ENCODE measurements around the gene PPP1R1C.

Gene PPP1R1C

GRCh38 chr2:181972431-181973170, 13.1 kb upstream of the PPP1R1C start:
- DNase-seq = no peak

- no peak for DNase-seq
These were observed 12.4 kb upstream of the PPP1R1C start for GRCh38 chr2:181973171-181973783.

- DNase-seq = no peak
These were observed 7.8 kb upstream of the PPP1R1C start for GRCh38 chr2:181977661-181978350.

GRCh38 chr2:181978351-181979150, 7.1 kb upstream of the PPP1R1C start:
- DNase-seq = no peak

GRCh38 chr2:181984060-181984459, 1.6 kb upstream of the PPP1R1C start:
- DNase-seq = no peak

GRCh38 chr2:181984814-181985631, 630 bp upstream of the PPP1R1C start:
- DNase-seq = no peak

- DNase-seq = no peak
These were observed 2.7 kb downstream of the PPP1R1C start for GRCh38 chr2:181988154-181988924.

GRCh38 chr2:181989099-181989498, 3.4 kb downstream of the PPP1R1C start:
- DNase-seq = no peak

GRCh38 chr2:181991171-181991885, 5.7 kb downstream of the PPP1R1C start:
- no peak for DNase-seq

- DNase-seq = no peak
These were observed 7.1 kb downstream of the PPP1R1C start for GRCh38 chr2:181992776-181993175.

GRCh38 chr2:181995289-181995688, 9.6 kb downstream of the PPP1R1C start:
- DNase-seq = no peak

GRCh38 chr2:181998041-181998835, 12.6 kb downstream of the PPP1R1C start:
- DNase-seq = no peak

- no peak for DNase-seq
These were observed 13.4 kb downstream of the PPP1R1C start for GRCh38 chr2:181998891-181999654.

GRCh38 chr2:181999911-182000310, 14.3 kb downstream of the PPP1R1C start:
- DNase-seq = no peak

GRCh38 chr2:182004945-182005520, 19.4 kb downstream of the PPP1R1C start:
- no peak for DNase-seq

GRCh38 chr2:182006595-182007341, 21.1 kb downstream of the PPP1R1C start:
- no peak for DNase-seq

GRCh38 chr2:182014284-182014683, 28.6 kb downstream of the PPP1R1C start:
- no peak for DNase-seq

Data from activated CD4-positive, alpha-beta T cell treated with anti-CD3 and anti-CD28 coated beads for 1 hour (primary cell).